Renal cortex interstitium (tissue), 11 donors: ENCODE data around the gene TP73. TPM values are rescaled to one million over a fixed set of nuclear protein-coding genes. Genes with fewer than 3 reads are reported as not detected.

Source experiments
- DNase-seq, 11 donors: peaks; one replicate each; pipeline ENCODE4 v3.0.0-alpha.2; 2013; ENCODE audit warnings: low read depth in 9 of 11, low spot score in 4 of 11; ENCODE audit errors: extremely low read depth in 1 of 11
- polyA plus RNA-seq, 3 donors: library from polyadenylated mRNA; unstranded; fragments of 120-200 nt; gene quantifications; one replicate each; pipeline ENCODE4 v1.2.1, GENCODE V29; 2013; ENCODE audit not compliant: insufficient read length in 3 of 3

TP73 gene
- polyA plus RNA-seq, 3 donors: 0.37 to 0.73 (median 0.73) TPM

GRCh38 chr1:3630914-3631313 is 21.4 kb upstream of the TP73 start:
- DNase-seq: no peak

- DNase-seq: no peak
These were observed 20.7 kb upstream of the TP73 start for GRCh38 chr1:3631320-3632260.

GRCh38 chr1:3632298-3632697 is 20.0 kb upstream of the TP73 start:
- no peak for DNase-seq

GRCh38 chr1:3632716-3633343 is 19.5 kb upstream of the TP73 start:
- DNase-seq: no peak

GRCh38 chr1:3633344-3634058 is 18.8 kb upstream of the TP73 start:
- no peak for DNase-seq

GRCh38 chr1:3634059-3634800 is 18.1 kb upstream of the TP73 start:
- DNase-seq: no peak

- DNase-seq: no peak
These were observed 16.2 kb upstream of the TP73 start for GRCh38 chr1:3636080-3636479.

GRCh38 chr1:3636531-3636930 is 15.8 kb upstream of the TP73 start:
- DNase-seq: no peak

GRCh38 chr1:3638027-3638426 is 14.3 kb upstream of the TP73 start:
- no peak for DNase-seq

GRCh38 chr1:3638676-3639075 is 13.6 kb upstream of the TP73 start:
- no peak for DNase-seq

- DNase-seq: no peak
These were observed 12.9 kb upstream of the TP73 start for GRCh38 chr1:3639397-3639911.

- DNase-seq: no peak
These were observed 12.0 kb upstream of the TP73 start for GRCh38 chr1:3640121-3640837.

- DNase-seq: no peak
These were observed 11.1 kb upstream of the TP73 start for GRCh38 chr1:3641046-3641760.

- no peak for DNase-seq
These were observed 10.5 kb upstream of the TP73 start for GRCh38 chr1:3641816-3642215.

GRCh38 chr1:3642919-3643675 is 9.2 kb upstream of the TP73 start:
- DNase-seq: no peak

- DNase-seq: no peak
These were observed 8.0 kb upstream of the TP73 start for GRCh38 chr1:3644273-3644672.

- DNase-seq: no peak
These were observed 7.1 kb upstream of the TP73 start for GRCh38 chr1:3645247-3645646.
